Epithelial cell of proximal tubule (primary cell): Measurements from ENCODE around the gene SNX32. TPM values are rescaled to one million over a fixed set of nuclear protein-coding genes. Genes with fewer than 3 reads are reported as not detected.
"Not testable (repeated sequence)": the region's sequence is repeated elsewhere in the genome, so short reads cannot be mapped to it uniquely, and the experiment has no call there.

ENCODE experiments used
- DNase-seq: peaks from one replicate; pipeline ENCODE4 v3.0.0-alpha.2; 2011; ENCODE audit warnings: low read depth
- H3K4me3 ChIP-seq: 2 replicates; pipeline ENCODE4 v1.5.1; 2011; ENCODE audit warnings: low read depth, mild to moderate bottlenecking, low read length
- total RNA-seq: library from RNA; depleted of rRNA; stranded (reverse); fragments of >200 nt; gene quantifications from 2 replicates; pipeline ENCODE4 v1.2.3, GENCODE V29; 2015
- TF ChIP-seq, protein P1 (sequence below): conservative IDR thresholded peaks from 2 replicates; pipeline ENCODE4 v1.5.1; 2012; ENCODE audit warnings: low read depth, mild to moderate bottlenecking, low read length

Gene SNX32
- total RNA-seq, 1 donor from 2014 or later, result 2.1 TPM

GRCh38 chr11:65842144-65842543 is 8.4 kb downstream of the SNX32 start:
- no peak overlapping the region for H3K4me3 ChIP-seq
- DNase-seq, result no peak
- TF ChIP-seq, protein P1, sequence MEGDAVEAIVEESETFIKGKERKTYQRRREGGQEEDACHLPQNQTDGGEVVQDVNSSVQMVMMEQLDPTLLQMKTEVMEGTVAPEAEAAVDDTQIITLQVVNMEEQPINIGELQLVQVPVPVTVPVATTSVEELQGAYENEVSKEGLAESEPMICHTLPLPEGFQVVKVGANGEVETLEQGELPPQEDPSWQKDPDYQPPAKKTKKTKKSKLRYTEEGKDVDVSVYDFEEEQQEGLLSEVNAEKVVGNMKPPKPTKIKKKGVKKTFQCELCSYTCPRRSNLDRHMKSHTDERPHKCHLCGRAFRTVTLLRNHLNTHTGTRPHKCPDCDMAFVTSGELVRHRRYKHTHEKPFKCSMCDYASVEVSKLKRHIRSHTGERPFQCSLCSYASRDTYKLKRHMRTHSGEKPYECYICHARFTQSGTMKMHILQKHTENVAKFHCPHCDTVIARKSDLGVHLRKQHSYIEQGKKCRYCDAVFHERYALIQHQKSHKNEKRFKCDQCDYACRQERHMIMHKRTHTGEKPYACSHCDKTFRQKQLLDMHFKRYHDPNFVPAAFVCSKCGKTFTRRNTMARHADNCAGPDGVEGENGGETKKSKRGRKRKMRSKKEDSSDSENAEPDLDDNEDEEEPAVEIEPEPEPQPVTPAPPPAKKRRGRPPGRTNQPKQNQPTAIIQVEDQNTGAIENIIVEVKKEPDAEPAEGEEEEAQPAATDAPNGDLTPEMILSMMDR, result no peak

DNA sequence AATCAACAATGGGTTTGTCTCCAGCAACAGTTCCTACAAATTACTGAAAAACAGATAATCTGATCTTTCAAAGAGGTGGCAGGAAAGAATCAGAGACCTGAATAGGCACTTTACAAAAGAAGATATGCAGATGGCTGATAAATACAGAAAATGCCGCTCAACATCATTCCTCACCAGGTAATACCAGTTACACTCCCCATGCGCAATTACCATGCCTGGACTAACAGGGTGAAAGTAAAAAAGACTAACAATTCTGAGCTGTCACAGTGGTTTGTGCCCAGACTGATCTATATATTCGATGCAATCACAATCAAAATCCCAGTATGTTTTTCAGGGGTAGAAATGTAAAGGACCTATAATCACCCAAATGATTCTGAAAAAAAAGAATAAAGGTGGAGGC is 10.0 kb downstream of the SNX32 start:
- no peak overlapping the region for H3K4me3 ChIP-seq
- no peak for DNase-seq
- TF ChIP-seq, protein P1, result no peak

GRCh38 chr11:65844231-65844872 is 10.6 kb downstream of the SNX32 start:
- DNase-seq, result no peak
- TF ChIP-seq, protein P1, result no peak
- H3K4me3 ChIP-seq, result no peak overlapping the region

DNA sequence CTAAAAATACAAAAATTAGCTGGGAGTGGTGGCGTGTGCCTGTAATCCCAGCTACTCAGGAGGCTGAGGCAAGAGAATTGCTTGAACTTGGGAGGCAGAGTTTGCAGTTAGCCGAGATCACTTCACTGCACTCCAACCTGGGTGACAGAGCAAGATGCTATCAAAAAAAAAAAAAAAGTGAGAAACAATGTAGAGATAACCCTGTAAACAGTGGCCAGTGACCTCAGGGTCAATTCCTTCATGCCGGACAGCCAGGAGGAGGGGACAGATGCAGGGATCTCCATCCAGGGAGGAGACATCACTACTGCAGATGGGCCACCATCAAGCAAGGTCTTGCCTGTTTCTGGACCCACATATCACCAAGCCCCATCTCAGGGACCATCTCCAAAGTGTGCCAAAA is 14.0 kb downstream of the SNX32 start:
- no peak overlapping the region for H3K4me3 ChIP-seq
- TF ChIP-seq, protein P1, result no peak

GRCh38 chr11:65848693-65849092 is 14.9 kb downstream of the SNX32 start:
- DNase-seq, H3K4me3 ChIP-seq: not testable (repeated sequence)

More for the DNA sequence above, 14.0 kb downstream of the SNX32 start:
- no peak for DNase-seq

DNA sequence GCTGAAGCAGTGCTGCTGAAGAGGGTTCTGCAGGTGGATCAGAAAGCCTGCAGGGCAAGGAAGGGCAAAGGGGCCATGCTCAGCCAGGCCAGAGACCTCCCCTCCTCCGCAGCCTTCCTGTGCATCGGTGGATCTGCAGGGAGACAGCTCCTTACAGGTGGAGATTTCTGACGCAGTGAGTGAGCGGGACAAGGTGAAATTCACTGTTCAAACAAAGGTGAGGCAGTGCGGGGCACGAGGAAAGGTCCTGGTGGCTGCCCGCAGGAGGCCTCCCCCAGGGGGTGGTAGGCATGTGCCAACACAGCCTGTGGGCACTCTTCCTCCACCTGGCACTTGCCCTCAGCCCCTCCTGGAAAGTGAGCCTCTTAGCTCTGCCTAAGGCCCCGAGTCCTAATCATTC is 15.6 kb downstream of the SNX32 start:
- no peak overlapping the region for H3K4me3 ChIP-seq
- no peak for DNase-seq
- TF ChIP-seq, protein P1, result no peak

GRCh38 chr11:65849771-65850216 is 16.0 kb downstream of the SNX32 start:
- TF ChIP-seq, protein P1, result no peak
- no peak overlapping the region for H3K4me3 ChIP-seq
- no peak for DNase-seq
